GM19025 (cell line): Measurements from ENCODE around the gene SIN3B.

Source experiments
- ATAC-seq: cut with Tn5 transposase; IDR thresholded peaks from one replicate; pipeline ENCODE4 v1.9.1; 2021; ENCODE audit warnings: mild to moderate bottlenecking, low read depth, moderate library complexity; ENCODE audit not compliant: unreplicated experiment

The SIN3B gene

GRCh38 chr19:16822648-16823047 lies 6.5 kb upstream of the SIN3B start:
- ATAC-seq = no peak

- no peak for ATAC-seq
Observed at GRCh38 chr19:16824658-16825311, 4.4 kb upstream of the SIN3B start.

GRCh38 chr19:16825312-16826052 lies 3.7 kb upstream of the SIN3B start:
- ATAC-seq = no peak

- no peak for ATAC-seq
Observed at GRCh38 chr19:16829822-16830289, 658 bp downstream of the SIN3B start.

- ATAC-seq = no peak
Observed at GRCh38 chr19:16830679-16831078, 1.5 kb downstream of the SIN3B start.

- no peak for ATAC-seq
Observed at GRCh38 chr19:16831531-16831930, 2.3 kb downstream of the SIN3B start.

GRCh38 chr19:16834747-16835146 lies 5.5 kb downstream of the SIN3B start:
- ATAC-seq = no peak

GRCh38 chr19:16836115-16837034 lies 7.2 kb downstream of the SIN3B start:
- ATAC-seq = no peak

GRCh38 chr19:16837035-16837362 lies 7.8 kb downstream of the SIN3B start:
- no peak for ATAC-seq

GRCh38 chr19:16841391-16841926 lies 12.3 kb downstream of the SIN3B start:
- no peak for ATAC-seq

GRCh38 chr19:16846901-16847300 lies 17.7 kb downstream of the SIN3B start:
- no peak for ATAC-seq

- no peak for ATAC-seq
Observed at GRCh38 chr19:16847430-16847829, 18.2 kb downstream of the SIN3B start.

- ATAC-seq = no peak
Observed at GRCh38 chr19:16849168-16849567, 20.0 kb downstream of the SIN3B start.

- no peak for ATAC-seq
Observed at GRCh38 chr19:16850133-16850532, 20.9 kb downstream of the SIN3B start.

- no peak for ATAC-seq
Observed at GRCh38 chr19:16851031-16851712, 22.0 kb downstream of the SIN3B start.

- ATAC-seq = no peak
Observed at GRCh38 chr19:16853066-16853465, 23.9 kb downstream of the SIN3B start.

GRCh38 chr19:16856091-16856490 lies 26.9 kb downstream of the SIN3B start:
- ATAC-seq = no peak

GRCh38 chr19:16859626-16860025 lies 30.4 kb downstream of the SIN3B start:
- no peak for ATAC-seq

GRCh38 chr19:16860118-16860517 lies 30.9 kb downstream of the SIN3B start:
- no peak for ATAC-seq

- no peak for ATAC-seq
Observed at GRCh38 chr19:16861011-16861410, 31.8 kb downstream of the SIN3B start.
